ENCODE measurements around the gene SUSD1. TPM values are rescaled to one million over a fixed set of nuclear protein-coding genes. Genes with fewer than 3 reads are reported as not detected.
A peak's percentile ranks its signal among the peaks of the same experiment; 100 is the strongest.

The SUSD1 gene
- total RNA-seq, 1 donor from 2014 or later: 41.1 TPM

GRCh38 chr9:112180387-112180881 lies 5.3 kb upstream of the SUSD1 start:
- no peaks in the 10 kb centered on the region for H3K9me3 Mint-ChIP-seq (ENCODE audit: low read depth)
- H3K27ac Mint-ChIP-seq: no peak overlapping the region
- peaks cover 21% of the 10 kb centered on the region for H3K4me1 Mint-ChIP-seq (ENCODE audit: low read depth)
- no peaks in the 10 kb centered on the region for H3K36me3 Mint-ChIP-seq (ENCODE audit: insufficient read depth)
- no peak overlapping the region for H3K4me3 Mint-ChIP-seq (ENCODE audit: low read depth)
- no peak for DNase-seq (ENCODE audit: low spot score, unreplicated experiment)
- TF ChIP-seq, protein P1, sequence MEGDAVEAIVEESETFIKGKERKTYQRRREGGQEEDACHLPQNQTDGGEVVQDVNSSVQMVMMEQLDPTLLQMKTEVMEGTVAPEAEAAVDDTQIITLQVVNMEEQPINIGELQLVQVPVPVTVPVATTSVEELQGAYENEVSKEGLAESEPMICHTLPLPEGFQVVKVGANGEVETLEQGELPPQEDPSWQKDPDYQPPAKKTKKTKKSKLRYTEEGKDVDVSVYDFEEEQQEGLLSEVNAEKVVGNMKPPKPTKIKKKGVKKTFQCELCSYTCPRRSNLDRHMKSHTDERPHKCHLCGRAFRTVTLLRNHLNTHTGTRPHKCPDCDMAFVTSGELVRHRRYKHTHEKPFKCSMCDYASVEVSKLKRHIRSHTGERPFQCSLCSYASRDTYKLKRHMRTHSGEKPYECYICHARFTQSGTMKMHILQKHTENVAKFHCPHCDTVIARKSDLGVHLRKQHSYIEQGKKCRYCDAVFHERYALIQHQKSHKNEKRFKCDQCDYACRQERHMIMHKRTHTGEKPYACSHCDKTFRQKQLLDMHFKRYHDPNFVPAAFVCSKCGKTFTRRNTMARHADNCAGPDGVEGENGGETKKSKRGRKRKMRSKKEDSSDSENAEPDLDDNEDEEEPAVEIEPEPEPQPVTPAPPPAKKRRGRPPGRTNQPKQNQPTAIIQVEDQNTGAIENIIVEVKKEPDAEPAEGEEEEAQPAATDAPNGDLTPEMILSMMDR (IDR thresholded peaks at IDR 0.05; ENCODE audit: unreplicated experiment): no peak
- H3K27me3 Mint-ChIP-seq: peaks cover 12% of the 10 kb centered on the region

GRCh38 chr9:112179816-112180215 lies 4.7 kb upstream of the SUSD1 start:
- Mint-ChIP-seq H3K9me3 (ENCODE audit: low read depth) (no peaks in the 10 kb centered on the region), H3K27ac (no peak overlapping the region), H3K27me3 (peaks cover 12% of the 10 kb centered on the region), H3K36me3 (ENCODE audit: insufficient read depth) (no peaks in the 10 kb centered on the region), H3K4me3 (ENCODE audit: low read depth) (no peak overlapping the region), H3K4me1 (ENCODE audit: low read depth) (peaks cover 23% of the 10 kb centered on the region)
- no peak for DNase-seq (ENCODE audit: low spot score, unreplicated experiment)
- TF ChIP-seq, protein P1 (IDR thresholded peaks at IDR 0.05; ENCODE audit: unreplicated experiment): no peak

DNA sequence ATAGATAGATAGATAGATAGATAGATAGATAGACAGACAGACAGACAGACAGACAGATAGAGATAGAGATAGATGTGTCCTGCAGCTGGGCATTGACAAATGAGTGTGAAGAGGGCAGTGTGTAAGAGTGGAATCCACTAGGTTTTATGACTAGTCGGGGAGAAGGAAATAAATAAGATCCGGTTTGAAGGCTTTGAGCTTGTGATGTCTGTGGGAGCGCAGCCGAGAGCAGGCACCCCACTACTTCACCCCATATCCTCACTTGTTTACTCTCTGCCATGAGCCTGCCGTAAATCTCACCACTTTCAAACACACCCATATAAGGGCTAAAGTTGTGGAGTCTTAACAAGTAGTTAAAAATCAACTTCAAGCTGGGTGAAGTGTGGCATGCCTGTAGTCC lies 1.4 kb upstream of the SUSD1 start:
- no peaks in the 10 kb centered on the region for H3K9me3 Mint-ChIP-seq (ENCODE audit: low read depth)
- no peak overlapping the region for H3K27ac Mint-ChIP-seq
- peaks cover 6% of the 10 kb centered on the region for H3K36me3 Mint-ChIP-seq (ENCODE audit: insufficient read depth)
- TF ChIP-seq, protein P1 (IDR thresholded peaks at IDR 0.05; ENCODE audit: unreplicated experiment): no peak
- DNase-seq (ENCODE audit: low spot score, unreplicated experiment): no peak
- peaks cover 12% of the 10 kb centered on the region for H3K27me3 Mint-ChIP-seq
- peaks cover 35% of the 10 kb centered on the region for H3K4me1 Mint-ChIP-seq (ENCODE audit: low read depth)
- H3K4me3 Mint-ChIP-seq (ENCODE audit: low read depth): peak overlapping the region; percentile 87

- H3K27me3 Mint-ChIP-seq: peaks cover 12% of the 10 kb centered on the region
- no peak for DNase-seq (ENCODE audit: low spot score, unreplicated experiment)
- H3K9me3 Mint-ChIP-seq (ENCODE audit: low read depth): no peaks in the 10 kb centered on the region
- peaks cover 7% of the 10 kb centered on the region for H3K36me3 Mint-ChIP-seq (ENCODE audit: insufficient read depth)
- TF ChIP-seq, protein P1 (IDR thresholded peaks at IDR 0.05; ENCODE audit: unreplicated experiment): no peak
- H3K4me1 Mint-ChIP-seq (ENCODE audit: low read depth): peaks cover 37% of the 10 kb centered on the region
- H3K27ac Mint-ChIP-seq: peak overlapping the region; percentile 95
- peak overlapping the region; percentile 87 for H3K4me3 Mint-ChIP-seq (ENCODE audit: low read depth)
Observed at GRCh38 chr9:112175796-112176315, 759 bp upstream of the SUSD1 start.

DNA sequence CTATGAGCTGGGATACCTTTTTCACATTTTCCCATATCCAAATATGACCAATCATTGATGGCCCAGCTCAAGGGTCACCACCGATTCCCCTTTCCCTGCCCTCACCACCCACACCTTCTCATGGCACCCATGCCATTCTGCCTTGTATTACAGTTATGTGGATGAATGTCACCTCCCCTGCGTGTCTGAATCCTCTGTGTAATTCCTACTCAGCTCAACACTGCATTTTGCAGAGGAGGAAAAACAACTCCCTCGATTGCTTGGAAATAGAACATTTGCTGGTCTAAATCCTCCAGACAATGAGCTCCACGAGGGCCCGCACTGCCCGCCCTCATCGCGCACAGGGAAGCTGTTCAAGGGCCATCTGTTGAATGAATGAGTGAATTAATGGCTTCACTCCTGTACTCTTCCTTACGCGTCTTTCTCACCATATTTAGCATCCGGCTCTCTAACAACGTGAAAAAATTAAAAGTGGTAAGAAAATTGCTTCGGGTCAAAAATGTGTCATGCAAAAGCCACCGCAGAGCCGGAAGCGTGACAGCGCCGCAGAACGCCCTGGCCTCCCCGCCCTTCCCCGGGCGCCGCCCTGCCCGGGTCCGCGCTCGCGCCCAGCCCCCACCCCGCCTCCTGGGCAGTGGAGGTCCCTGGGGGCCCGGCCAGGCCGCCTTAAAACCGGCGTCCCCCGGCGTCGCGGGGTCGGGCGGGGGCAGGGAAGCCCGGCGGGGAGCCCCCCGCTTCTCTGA lies 704 bp downstream of the SUSD1 start:
- H3K9me3 Mint-ChIP-seq (ENCODE audit: low read depth): no peaks in the 10 kb centered on the region
- peaks cover 7% of the 10 kb centered on the region for H3K36me3 Mint-ChIP-seq (ENCODE audit: insufficient read depth)
- TF ChIP-seq, protein P1 (IDR thresholded peaks at IDR 0.05; ENCODE audit: unreplicated experiment): no peak
- peaks cover 37% of the 10 kb centered on the region for H3K4me1 Mint-ChIP-seq (ENCODE audit: low read depth)
- H3K27ac Mint-ChIP-seq: peak overlapping the region; percentile 80
- H3K4me3 Mint-ChIP-seq (ENCODE audit: low read depth): peak overlapping the region; percentile 80
- H3K27me3 Mint-ChIP-seq: peaks cover 12% of the 10 kb centered on the region
- DNase-seq (ENCODE audit: low spot score, unreplicated experiment): peak; percentile 40

Data from progenitor cell of endocrine pancreas (in vitro differentiated cells).